Endothelial cell of umbilical vein (primary cell): ENCODE data around the gene PHKG2. TPM values are rescaled to one million over a fixed set of nuclear protein-coding genes. Genes with fewer than 3 reads are reported as not detected.

Experiments
- BruUV-seq: library from RNA; stranded (reverse); fragments of 400-500 nt; replicated peaks from 2 replicates; lab custom pipeline; 2021; lab: Mats Ljungman, UMichigan
- CTCF ChIA-PET: fragments of 300-600, 350-600 bp; sonication (Branson Sonifier 250); formaldehyde crosslinking; loops from one replicate; lab custom pipeline; 2021; ENCODE audit warnings: antibody characterized with exemption, inconsistent platforms; lab: Charles Lee
- POLR2A ChIA-PET: fragments of 300-600, 350-600 bp; sonication (Branson Sonifier 250); formaldehyde crosslinking; loops from one replicate; lab custom pipeline; 2021; ENCODE audit warnings: antibody characterized with exemption, inconsistent platforms; lab: Charles Lee
- DNase-seq: peaks from one replicate; pipeline ENCODE4 v3.0.0-alpha.2; 2011; ENCODE audit warnings: low read depth, low spot score
- FAIRE-seq: peaks from 2 replicates; lab custom pipeline; 2011; peaks lifted over from hg19 to GRCh38; lab: Jason Lieb, UNC
- H2AFZ ChIP-seq: 2 replicates; pipeline ENCODE4 v1.6.0; 2012; ENCODE audit warnings: low read depth, low read length, control low read depth, inconsistent platforms
- H3K27ac ChIP-seq: 2 replicates; pipeline ENCODE4 v1.5.1; 2011; ENCODE audit warnings: low read depth, mild to moderate bottlenecking, control low read depth, low read length, moderate library complexity; ENCODE audit not compliant: insufficient read depth
- H3K27me3 ChIP-seq, 2 experiments: 2 replicates each; pipeline versions ENCODE4 v1.6.0 to v1.6.1; 2011; ENCODE audit warnings: low read length in 2 of 2, mixed read lengths in 1 of 2; ENCODE audit not compliant: control insufficient read depth in 2 of 2, insufficient read depth in 2 of 2
- H3K36me3 ChIP-seq, 2 experiments: 2 replicates in 1 of 2; 3 replicates in 1 of 2; pipeline ENCODE4 v1.5.1; 2011; ENCODE audit warnings: low read length in 2 of 2, mild to moderate bottlenecking in 1 of 2, moderate library complexity in 1 of 2; ENCODE audit not compliant: control insufficient read depth in 2 of 2, insufficient read depth in 2 of 2; ENCODE audit errors: extremely low read depth in 1 of 2
- H3K4me1 ChIP-seq: 3 replicates; pipeline ENCODE4 v1.5.1; 2011; ENCODE audit warnings: mild to moderate bottlenecking, low read length; ENCODE audit not compliant: control insufficient read depth, insufficient read depth; ENCODE audit errors: extremely low read depth
- H3K4me2 ChIP-seq: 2 replicates; pipeline ENCODE4 v1.6.1; 2011; ENCODE audit warnings: low read length, control low read depth, mixed read lengths; ENCODE audit not compliant: insufficient read depth
- H3K4me3 ChIP-seq, 3 experiments: fragments of 200-600 bp in 1 of 3; sonication (generic), shearing (Covaris generic) in 1 of 3; replicated peaks in 1 of 3; 2 replicates each; pipeline ENCODE4 v1.5.1; 2011 to 2016; ENCODE audit warnings: control low read depth in 3 of 3, low read length in 3 of 3, mild to moderate bottlenecking in 2 of 3, inconsistent platforms in 1 of 3, low read depth in 1 of 3, moderate library complexity in 1 of 3; ENCODE audit not compliant: insufficient read depth in 1 of 3
- H3K79me2 ChIP-seq: 2 replicates; pipeline ENCODE4 v1.6.0; 2012; ENCODE audit warnings: low read length, inconsistent platforms; ENCODE audit not compliant: control insufficient read depth, insufficient read depth
- H3K9ac ChIP-seq: replicated peaks from 2 replicates; pipeline ENCODE3; 2011; ENCODE audit warnings: low read length, control low read depth; ENCODE audit not compliant: insufficient read depth; ENCODE audit errors: extremely low read depth
- H3K9me1 ChIP-seq: replicated peaks from 3 replicates; pipeline ENCODE4 v1.6.0; 2011; ENCODE audit warnings: mild to moderate bottlenecking, low read length; ENCODE audit not compliant: control insufficient read depth, insufficient read depth; ENCODE audit errors: extremely low read depth
- H3K9me3 ChIP-seq: replicated peaks from 2 replicates; pipeline ENCODE4 v1.5.1; 2012; ENCODE audit warnings: low read length, inconsistent platforms; ENCODE audit not compliant: control insufficient read depth, insufficient read depth
- H4K20me1 ChIP-seq: replicated peaks from 2 replicates; pipeline ENCODE3; 2011; ENCODE audit warnings: mild to moderate bottlenecking, low read length; ENCODE audit not compliant: control insufficient read depth, insufficient read depth; ENCODE audit errors: extremely low read depth
- CTCF ChIP-seq, 2 donors: IDR thresholded peaks; 1 replicate in 1 of 2; 2 replicates in 1 of 2; pipeline ENCODE4 v1.5.1; 2011; ENCODE audit warnings: low read length in 2 of 2, mild to moderate bottlenecking in 2 of 2, moderate library complexity in 2 of 2, control low read depth in 1 of 2, inconsistent platforms in 1 of 2, low read depth in 1 of 2; ENCODE audit not compliant: insufficient read depth in 1 of 2; ENCODE audit errors: extremely low read depth in 1 of 2
- EZH2 ChIP-seq: IDR thresholded peaks from 2 replicates; pipeline ENCODE4 v1.6.1; 2012; ENCODE audit warnings: borderline replicate concordance, low read depth, mild to moderate bottlenecking, moderate library complexity, low read length, inconsistent platforms; ENCODE audit not compliant: severe bottlenecking
- FOS ChIP-seq: IDR thresholded peaks from 2 replicates; pipeline ENCODE4 v1.6.1; 2011; ENCODE audit warnings: mild to moderate bottlenecking, low read length, moderate library complexity, borderline replicate concordance; ENCODE audit not compliant: insufficient read depth
- GATA2 ChIP-seq: IDR thresholded peaks from 2 replicates; pipeline ENCODE4 v1.7.0; 2011; ENCODE audit warnings: low read depth, mild to moderate bottlenecking, moderate library complexity, mixed read lengths, low read length; ENCODE audit not compliant: insufficient read length, insufficient read depth
- JUN ChIP-seq: IDR thresholded peaks from 2 replicates; pipeline ENCODE4 v1.6.1; 2011; ENCODE audit warnings: borderline replicate concordance, low read depth; ENCODE audit not compliant: insufficient read length, insufficient read depth
- MAX ChIP-seq: IDR thresholded peaks from 2 replicates; pipeline ENCODE4 v1.6.1; 2011; ENCODE audit not compliant: insufficient read depth, insufficient read length
- MYC ChIP-seq: IDR thresholded peaks from one replicate; pipeline ENCODE4 v1.6.1; 2011; ENCODE audit warnings: mild to moderate bottlenecking, low read depth, low read length
- POLR2A ChIP-seq: IDR thresholded peaks from 2 replicates; pipeline ENCODE4 v1.6.1; 2012; ENCODE audit warnings: low read depth, mild to moderate bottlenecking, control low read depth, low read length
- POLR2AphosphoS5 ChIP-seq: IDR thresholded peaks from 2 replicates; pipeline ENCODE4 v1.6.1; 2012; ENCODE audit warnings: low read depth, mild to moderate bottlenecking, control low read depth, low read length, moderate library complexity; ENCODE audit not compliant: insufficient read depth
- dilution Hi-C: fragments of 300-500 bp; cut with MboI; formaldehyde crosslinking; loops from one replicate; pipeline ENCODE4 v1.15.0; 2019; ENCODE audit warnings: low sequenced_read_pairs; ENCODE audit not compliant: extremely low pct_ligation_motif_present
- intact Hi-C: fragments of 100-400 bp; cut with micrococcal nuclease; formaldehyde crosslinking; loops from one replicate; pipeline ENCODE4 v1.10.0; 2022
- polyA plus RNA-seq, 4 experiments: library from polyadenylated mRNA; depleted of rRNA in 3 of 4; stranded (reverse) in 3 of 4; unstranded in 1 of 4; fragments of >200 nt; gene quantifications; 2 replicates each; pipeline versions ENCODE4 v1.2.1 to v1.2.3, GENCODE V29; 2011 to 2012; ENCODE audit warnings: missing spikeins in 1 of 4
- total RNA-seq: library from RNA; stranded (reverse); gene quantifications from 2 replicates; pipeline ENCODE4 v1.2.3, GENCODE V29; 2021

Gene PHKG2
- total and polyA plus RNA-seq, 2 donors (not counting 3 experiments of a cell fraction or from before 2014, with no cell fraction given) = 33.0 to 48.8 TPM

GRCh38 chr16:30731411-30731810 lies 16.8 kb upstream of the PHKG2 start:
- peaks cover 24 to 44% of the 10 kb centered on the region in 2 experiments for H3K36me3 ChIP-seq
- ChIA-PET POLR2A (no interaction called here), CTCF (interaction anchor here (1.3 to 1.5 kb wide), 2 partner anchors 9 to 19 kb away, joined by 3 to 5 read pairs; a partner anchor contains a TSS)
- no peak overlapping the region for H3K27ac ChIP-seq
- no peak overlapping the region for H3K9ac ChIP-seq
- no peaks in the 10 kb centered on the region for H3K79me2 ChIP-seq
- H3K9me1 ChIP-seq = no peaks in the 10 kb centered on the region
- TF ChIP-seq FOS = no peak
- TF ChIP-seq CTCF (IDR thresholded peaks at IDR 0.05; ENCODE audit: extremely low read depth in 1 of 2, insufficient read depth in 1 of 2, low read depth in 1 of 2, low read length in 2 of 2) = no peak
- TF ChIP-seq EZH2 = no peak
- TF ChIP-seq MAX = no peak
- no peak for TF ChIP-seq JUN
- TF ChIP-seq POLR2A = no peak
- no peak for TF ChIP-seq GATA2
- TF ChIP-seq MYC = no peak
- no peak for TF ChIP-seq POLR2AphosphoS5
- H4K20me1 ChIP-seq = no peaks in the 10 kb centered on the region
- H3K4me1 ChIP-seq = no peaks in the 10 kb centered on the region
- intact Hi-C loops (no loop called here), dilution Hi-C loops (no loop called here)
- no TSS peak for BruUV-seq
- H3K4me2 ChIP-seq = no peak overlapping the region
- no peak overlapping the region for H3K4me3 ChIP-seq
- H3K9me3 ChIP-seq = no peaks in the 10 kb centered on the region
- H2AFZ ChIP-seq = no peak overlapping the region
- DNase-seq (no peak), FAIRE-seq (no peak)
- no peaks in the 10 kb centered on the region for H3K27me3 ChIP-seq
